OCI-LY1 (cell line): ENCODE data around the gene FGFR2.

ENCODE experiments used
- H2AFZ ChIP-seq: fragments of 200-600 bp; sonication (generic), shearing (Covaris generic); 2 replicates; pipeline ENCODE4 v1.6.0; 2014; ENCODE audit warnings: antibody characterized with exemption, mild to moderate bottlenecking, low read length
- H3F3A ChIP-seq: fragments of 200-600 bp; sonication (generic), shearing (Covaris generic); 2 replicates; pipeline ENCODE4 v1.6.0; 2014; ENCODE audit warnings: mild to moderate bottlenecking, antibody characterized with exemption, low read length, moderate library complexity; ENCODE audit not compliant: insufficient read depth
- H3K27ac ChIP-seq: fragments of 200-600 bp; sonication (generic); 2 replicates; pipeline ENCODE4 v1.5.1; 2014; ENCODE audit warnings: low read length, mixed run types, mild to moderate bottlenecking, low read depth; ENCODE audit not compliant: poor library complexity, severe bottlenecking
- H3K27me3 ChIP-seq: fragments of 200-600 bp; sonication (generic); 2 replicates; pipeline ENCODE4 v1.6.0; 2014; ENCODE audit warnings: antibody characterized with exemption, mild to moderate bottlenecking, low read length, moderate library complexity; ENCODE audit not compliant: insufficient read depth
- H3K36me3 ChIP-seq: fragments of 200-600 bp; sonication (generic); 2 replicates; pipeline ENCODE4 v1.6.1; 2014; ENCODE audit warnings: mild to moderate bottlenecking, antibody characterized with exemption, low read length, moderate library complexity, mixed read lengths; ENCODE audit not compliant: insufficient read depth
- H3K4me1 ChIP-seq: fragments of 200-600 bp; sonication (generic); 2 replicates; pipeline ENCODE4 v1.5.1; 2014; ENCODE audit warnings: mild to moderate bottlenecking, low read length, moderate library complexity; ENCODE audit not compliant: insufficient read depth, severe bottlenecking
- H3K4me2 ChIP-seq: fragments of 200-600 bp; sonication (generic), shearing (Covaris generic); 2 replicates; pipeline ENCODE4 v1.6.1; 2014; ENCODE audit warnings: low read length
- H3K4me3 ChIP-seq: fragments of 200-600 bp; sonication (generic); 2 replicates; pipeline ENCODE4 v1.5.1; 2014; ENCODE audit warnings: low read length, low read depth, mild to moderate bottlenecking, mixed read lengths; ENCODE audit not compliant: poor library complexity, severe bottlenecking
- H3K79me2 ChIP-seq: fragments of 200-600 bp; shearing (Covaris generic); 2 replicates; pipeline ENCODE4 v1.6.1; 2016; ENCODE audit warnings: mixed run types, low read length, mixed read lengths; ENCODE audit not compliant: insufficient read depth
- H3K9ac ChIP-seq: fragments of 200-600 bp; sonication (generic), shearing (Covaris generic); 2 replicates; pipeline ENCODE4 v1.6.1; 2014; ENCODE audit warnings: mild to moderate bottlenecking, low read length, mixed read lengths
- H3K9me2 ChIP-seq: fragments of 200-600 bp; sonication (generic), shearing (Covaris generic); 2 replicates; pipeline ENCODE4 v1.6.1; 2014; ENCODE audit warnings: low read depth, mild to moderate bottlenecking, low read length, mixed read lengths
- H3K9me3 ChIP-seq: fragments of 200-600 bp; shearing (Covaris generic); 2 replicates; pipeline ENCODE4 v1.6.1; 2014; ENCODE audit warnings: low read length, mixed read lengths
- H4K20me1 ChIP-seq: fragments of 200-600 bp; sonication (generic), shearing (Covaris generic); 2 replicates; pipeline ENCODE4 v1.6.0; 2016; ENCODE audit warnings: mild to moderate bottlenecking, low read length; ENCODE audit not compliant: insufficient read depth
- EZH2 ChIP-seq: fragments of 200-600 bp; sonication (generic), shearing (Covaris generic); IDR thresholded peaks from 2 replicates; pipeline ENCODE4 v1.8.0; 2017; ENCODE audit warnings: borderline replicate concordance, mixed run types, mild to moderate bottlenecking, antibody characterized with exemption, low read length, moderate library complexity, mixed read lengths
- TF ChIP-seq, protein P1 (sequence below): fragments of 200-600 bp; sonication (generic), shearing (Covaris generic); IDR thresholded peaks from 2 replicates; pipeline ENCODE4 v1.5.1; 2017; ENCODE audit warnings: mild to moderate bottlenecking, antibody characterized with exemption, low read length, moderate library complexity, mixed read lengths

Gene FGFR2

DNA sequence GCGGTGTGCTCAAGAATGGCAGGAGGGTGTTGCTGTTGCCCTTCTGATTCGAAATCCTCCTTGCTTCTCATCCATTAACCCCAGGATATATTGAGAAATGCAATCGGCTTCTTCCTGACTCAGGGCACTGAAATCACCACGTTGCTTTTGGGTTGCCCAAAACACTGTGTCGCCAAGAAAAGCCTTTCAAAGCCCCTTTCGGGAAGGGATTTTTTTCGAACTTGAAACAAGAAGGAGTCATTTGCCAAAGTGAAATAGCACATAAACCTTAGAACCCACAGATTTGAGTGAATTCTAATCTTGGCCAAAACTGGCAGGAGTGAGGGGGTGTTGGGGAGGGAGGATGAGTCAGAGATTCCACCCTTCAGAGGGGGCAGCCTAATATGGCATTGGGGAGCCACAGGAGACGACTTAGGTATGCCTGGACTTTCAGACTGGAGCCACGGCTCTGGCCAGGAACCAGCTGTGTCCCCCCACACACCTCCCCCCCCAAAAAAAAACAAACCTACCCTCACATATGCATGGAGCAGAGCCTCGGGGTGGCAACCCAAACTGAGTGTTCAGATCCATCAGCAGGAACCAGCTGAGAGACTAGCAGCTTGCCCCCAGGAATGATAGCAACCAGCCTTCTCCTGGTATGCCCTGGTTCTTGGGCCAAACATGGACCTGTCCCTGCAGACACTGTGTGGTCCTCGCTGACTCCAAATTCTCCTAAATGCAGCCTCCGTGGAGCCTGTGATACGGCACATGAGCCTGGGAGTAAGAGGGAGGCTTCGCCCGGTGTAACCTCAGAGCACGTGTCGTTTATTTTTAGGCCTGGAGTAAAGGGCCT lies 138.4 kb downstream of the FGFR2 start:
- H2AFZ ChIP-seq: no peak overlapping the region

DNA sequence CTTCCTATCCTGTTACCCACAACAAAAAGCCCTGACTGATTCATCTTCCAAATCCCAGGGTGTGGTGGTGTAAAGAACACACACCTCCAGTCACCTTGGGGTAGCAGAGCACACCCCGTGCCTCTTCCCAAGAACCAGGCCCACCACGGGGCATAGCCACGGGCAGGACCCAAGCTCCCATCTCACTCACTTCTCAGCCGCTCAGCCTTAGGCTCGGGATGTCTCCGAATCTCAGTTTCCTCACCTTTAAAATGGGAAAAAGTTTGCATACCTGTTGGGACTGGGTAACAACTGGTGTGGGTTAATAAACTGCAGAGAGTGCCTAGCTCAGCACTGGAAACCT lies 139.0 kb downstream of the FGFR2 start:
- Histone ChIP-seq H2AFZ (no peak overlapping the region), H3K27ac (no peak overlapping the region), H3K9ac (no peak overlapping the region), H3F3A (no peaks in the 10 kb centered on the region), H3K27me3 (no peaks in the 10 kb centered on the region), H3K9me3 (no peaks in the 10 kb centered on the region), H3K79me2 (no peaks in the 10 kb centered on the region), H3K9me2 (no peaks in the 10 kb centered on the region), H3K4me2 (no peak overlapping the region), H3K4me1 (no peaks in the 10 kb centered on the region), H3K36me3 (no peaks in the 10 kb centered on the region), H3K4me3 (no peak overlapping the region), H4K20me1 (no peaks in the 10 kb centered on the region)
- TF ChIP-seq, protein P1, sequence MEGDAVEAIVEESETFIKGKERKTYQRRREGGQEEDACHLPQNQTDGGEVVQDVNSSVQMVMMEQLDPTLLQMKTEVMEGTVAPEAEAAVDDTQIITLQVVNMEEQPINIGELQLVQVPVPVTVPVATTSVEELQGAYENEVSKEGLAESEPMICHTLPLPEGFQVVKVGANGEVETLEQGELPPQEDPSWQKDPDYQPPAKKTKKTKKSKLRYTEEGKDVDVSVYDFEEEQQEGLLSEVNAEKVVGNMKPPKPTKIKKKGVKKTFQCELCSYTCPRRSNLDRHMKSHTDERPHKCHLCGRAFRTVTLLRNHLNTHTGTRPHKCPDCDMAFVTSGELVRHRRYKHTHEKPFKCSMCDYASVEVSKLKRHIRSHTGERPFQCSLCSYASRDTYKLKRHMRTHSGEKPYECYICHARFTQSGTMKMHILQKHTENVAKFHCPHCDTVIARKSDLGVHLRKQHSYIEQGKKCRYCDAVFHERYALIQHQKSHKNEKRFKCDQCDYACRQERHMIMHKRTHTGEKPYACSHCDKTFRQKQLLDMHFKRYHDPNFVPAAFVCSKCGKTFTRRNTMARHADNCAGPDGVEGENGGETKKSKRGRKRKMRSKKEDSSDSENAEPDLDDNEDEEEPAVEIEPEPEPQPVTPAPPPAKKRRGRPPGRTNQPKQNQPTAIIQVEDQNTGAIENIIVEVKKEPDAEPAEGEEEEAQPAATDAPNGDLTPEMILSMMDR: no peak
- TF ChIP-seq EZH2: no peak

More for the DNA sequence above, 138.4 kb downstream of the FGFR2 start:
- Histone ChIP-seq H3K9me3 (no peaks in the 10 kb centered on the region), H3K79me2 (no peaks in the 10 kb centered on the region), H3K4me1 (no peaks in the 10 kb centered on the region), H3K27me3 (no peaks in the 10 kb centered on the region), H3K4me2 (no peak overlapping the region), H3K4me3 (no peak overlapping the region), H3F3A (no peaks in the 10 kb centered on the region), H3K9ac (no peak overlapping the region), H4K20me1 (no peaks in the 10 kb centered on the region), H3K9me2 (no peaks in the 10 kb centered on the region), H3K27ac (no peak overlapping the region), H3K36me3 (no peaks in the 10 kb centered on the region)
- TF ChIP-seq, protein P1: no peak
- TF ChIP-seq EZH2: no peak

GRCh38 chr10:121457729-121458128 lies 140.5 kb downstream of the FGFR2 start:
- H3K4me3 ChIP-seq: no peak overlapping the region
- no peaks in the 10 kb centered on the region for H3K79me2 ChIP-seq
- no peak overlapping the region for H2AFZ ChIP-seq
- TF ChIP-seq, protein P1: no peak
- no peak for TF ChIP-seq EZH2
- no peaks in the 10 kb centered on the region for H4K20me1 ChIP-seq
- H3K9ac ChIP-seq: no peak overlapping the region
- no peaks in the 10 kb centered on the region for H3K4me1 ChIP-seq
- H3K36me3 ChIP-seq: no peaks in the 10 kb centered on the region
- H3K9me2 ChIP-seq: no peaks in the 10 kb centered on the region
- H3K27me3 ChIP-seq: no peaks in the 10 kb centered on the region
- no peaks in the 10 kb centered on the region for H3K9me3 ChIP-seq
- H3K4me2 ChIP-seq: no peak overlapping the region
- H3K27ac ChIP-seq: no peak overlapping the region
- H3F3A ChIP-seq: no peaks in the 10 kb centered on the region
